Ovary (tissue), 9 donors: ENCODE results near the gene CHPF. TPM values are rescaled to one million over a fixed set of nuclear protein-coding genes. Genes with fewer than 3 reads are reported as not detected.

Experiments used
- DNase-seq, 5 donors: peaks; one replicate each; pipeline ENCODE4 v3.0.0-alpha.2; 2019 to 2020
- H3K27ac ChIP-seq, 2 donors: fragments of 200-600 bp; one replicate each; pipeline versions ENCODE4 v1.5.1 to v1.8.0; 2019 to 2022
- H3K27me3 ChIP-seq: fragments of 200-600 bp; one replicate; pipeline ENCODE4 v1.8.0; 2022
- H3K36me3 ChIP-seq: fragments of 200-600 bp; sonication (generic); one replicate; pipeline ENCODE4 v1.5.1; 2019
- H3K4me1 ChIP-seq: one replicate; pipeline ENCODE4 v1.8.1; 2013; ENCODE audit warnings: mild to moderate bottlenecking, moderate library complexity; ENCODE audit not compliant: insufficient read depth
- H3K4me3 ChIP-seq: fragments of 200-600 bp; sonication (generic); one replicate; pipeline ENCODE4 v1.5.1; 2017
- H3K9me3 ChIP-seq, 2 donors: fragments of 200-600 bp in 1 of 2; sonication (generic) in 1 of 2; one replicate each; pipeline versions ENCODE4 v1.5.1 to v1.8.1; 2013 to 2019; ENCODE audit warnings: mild to moderate bottlenecking in 1 of 2, moderate library complexity in 1 of 2
- CTCF ChIP-seq, 3 donors: fragments of 450-650 bp in 2 of 3; fragments of 200-600 bp in 1 of 3; IDR thresholded peaks; one replicate each; pipeline versions ENCODE4 v1.5.1 to v1.8.0; 2016 to 2022; ENCODE audit warnings: antibody characterized with exemption in 3 of 3, mild to moderate bottlenecking in 1 of 3
- EP300 ChIP-seq: sonication (generic); formaldehyde crosslinking; IDR thresholded peaks from one replicate; pipeline ENCODE4 v1.6.1; 2017; ENCODE audit warnings: antibody characterized with exemption
- POLR2A ChIP-seq: fragments of 450-650 bp; IDR thresholded peaks from one replicate; pipeline ENCODE4 v1.6.1; 2017; ENCODE audit warnings: antibody characterized with exemption, mild to moderate bottlenecking, moderate library complexity
- WGBS, 3 donors: extraction: QIAGEN DNeasy Blood & Tissue Kit in 1 of 3; methylation state at CpG; one replicate each; pipeline versions ENCODE4 v1.1.5 to v1.1.7; 2013 to 2017; 5-methylcytosine and 5-hydroxymethylcytosine counted together
- intact Hi-C, 4 donors: fragments of 100-400 bp; cut with DNase I; formaldehyde crosslinking; loops; one replicate each; pipeline versions ENCODE4 v1.11.0 to v1.15.1; 2022 to 2023
- polyA plus RNA-seq, 2 donors: library from polyadenylated mRNA; stranded (reverse); fragments of 200-250 nt in 1 of 2; fragments of 350-450 nt in 1 of 2; fragmentation: Illumina TruSeq in 1 of 2; extraction: RNeasy Lipid Tissue Mini Kit (QIAGEN cat#74804) in 1 of 2; gene quantifications; one replicate each; pipeline ENCODE4 v1.2.3, GENCODE V29; 2013 to 2014
- total RNA-seq, 7 donors: library from RNA; depleted of rRNA in 2 of 7; stranded (reverse); fragments of >200 nt in 2 of 7; fragmentation: NEBNext Ultra II Directional in 3 of 7; extraction: Animal tissue kit (Norgen Biotek cat#: 25700) in 3 of 7; gene quantifications; one replicate each; pipeline versions ENCODE4 v1.1.0 to v1.2.4, GENCODE V29; 2016 to 2023
- donor health status: DM: no; HTN: no; CAD: no; lungs with moderate emphysema.
- donor health status: DM: no; HTN: no; CAD: no.
- donor health status: Bipolar disorder and iron deficiency.
- donor health status: DM: yes; HTN: yes; CAD: no.
- donor health status: DM: no; HTN: no; CAD: no.
- donor health status: DM: yes; HTN: yes; CAD: no.

The CHPF gene
- total and polyA plus RNA-seq, 9 donors, result 4.0 to 181 (median 120) TPM

DNA sequence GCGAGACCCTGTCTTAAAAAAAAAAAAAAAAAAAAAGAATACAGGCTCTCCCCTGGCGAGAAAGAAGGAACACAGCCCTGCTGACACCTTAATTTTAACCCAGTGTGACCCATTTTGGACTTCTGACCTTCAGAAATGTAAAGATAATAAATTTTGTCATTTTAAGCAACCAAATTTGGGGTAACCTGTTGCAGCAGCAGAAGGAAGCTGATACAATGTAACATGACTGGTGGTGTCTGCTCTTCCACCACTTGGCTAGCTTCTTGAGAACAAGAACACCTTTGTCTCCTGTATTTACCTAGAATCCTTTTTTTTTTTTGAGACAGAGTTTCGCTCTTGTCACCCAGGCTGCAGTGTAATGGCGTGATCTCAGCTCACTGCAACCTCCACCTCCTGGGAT lies 47.5 kb upstream of the CHPF start:
- intact Hi-C loops, result no loop called here
- H3K27me3 ChIP-seq, result no peaks in the 10 kb centered on the region
- H3K27ac ChIP-seq, result no peak overlapping the region
- no peak for DNase-seq
- peaks cover 3% of the 10 kb centered on the region for H3K4me1 ChIP-seq
- no peak overlapping the region for H3K4me3 ChIP-seq
- TF ChIP-seq CTCF (IDR thresholded peaks at IDR 0.05) (no peak), POLR2A (no peak), EP300 (no peak)
- no peaks in the 10 kb centered on the region for H3K36me3 ChIP-seq
- no peaks in the 10 kb centered on the region for H3K9me3 ChIP-seq
- WGBS, 3 donors, result 70 to 74% (median 73%) methylated on average over 4 of the region's 4 CpGs

- no peak overlapping the region for H3K27ac ChIP-seq
- H3K36me3 ChIP-seq, result no peaks in the 10 kb centered on the region
- DNase-seq, result no peak
- intact Hi-C loops, result no loop called here
- no peaks in the 10 kb centered on the region for H3K27me3 ChIP-seq
- H3K4me1 ChIP-seq, result no peaks in the 10 kb centered on the region
- no peak overlapping the region for H3K4me3 ChIP-seq
- no peaks in the 10 kb centered on the region for H3K9me3 ChIP-seq
- TF ChIP-seq POLR2A, result no peak
- no peak for TF ChIP-seq CTCF (IDR thresholded peaks at IDR 0.05)
- TF ChIP-seq EP300, result no peak
- WGBS, 3 donors, result 65 to 80% (median 70%) methylated on average over 2 of the region's 2 CpGs
Measured at GRCh38 chr2:219581346-219581745, 37.7 kb upstream of the CHPF start.

- H3K4me1 ChIP-seq, result peaks cover 6% of the 10 kb centered on the region
- H3K36me3 ChIP-seq, result no peaks in the 10 kb centered on the region
- no peak for DNase-seq
- intact Hi-C loops, result no loop called here
- no peak overlapping the region for H3K4me3 ChIP-seq
- no peak for TF ChIP-seq POLR2A
- no peak for TF ChIP-seq CTCF (IDR thresholded peaks at IDR 0.05)
- TF ChIP-seq EP300, result no peak
- no peak overlapping the region for H3K27ac ChIP-seq
- no peaks in the 10 kb centered on the region for H3K9me3 ChIP-seq
- WGBS, 3 donors, result 84 to 88% (median 87%) methylated on average over 8 of the region's 8 CpGs
- no peaks in the 10 kb centered on the region for H3K27me3 ChIP-seq
Measured at GRCh38 chr2:219578811-219579613, 35.4 kb upstream of the CHPF start.

DNA sequence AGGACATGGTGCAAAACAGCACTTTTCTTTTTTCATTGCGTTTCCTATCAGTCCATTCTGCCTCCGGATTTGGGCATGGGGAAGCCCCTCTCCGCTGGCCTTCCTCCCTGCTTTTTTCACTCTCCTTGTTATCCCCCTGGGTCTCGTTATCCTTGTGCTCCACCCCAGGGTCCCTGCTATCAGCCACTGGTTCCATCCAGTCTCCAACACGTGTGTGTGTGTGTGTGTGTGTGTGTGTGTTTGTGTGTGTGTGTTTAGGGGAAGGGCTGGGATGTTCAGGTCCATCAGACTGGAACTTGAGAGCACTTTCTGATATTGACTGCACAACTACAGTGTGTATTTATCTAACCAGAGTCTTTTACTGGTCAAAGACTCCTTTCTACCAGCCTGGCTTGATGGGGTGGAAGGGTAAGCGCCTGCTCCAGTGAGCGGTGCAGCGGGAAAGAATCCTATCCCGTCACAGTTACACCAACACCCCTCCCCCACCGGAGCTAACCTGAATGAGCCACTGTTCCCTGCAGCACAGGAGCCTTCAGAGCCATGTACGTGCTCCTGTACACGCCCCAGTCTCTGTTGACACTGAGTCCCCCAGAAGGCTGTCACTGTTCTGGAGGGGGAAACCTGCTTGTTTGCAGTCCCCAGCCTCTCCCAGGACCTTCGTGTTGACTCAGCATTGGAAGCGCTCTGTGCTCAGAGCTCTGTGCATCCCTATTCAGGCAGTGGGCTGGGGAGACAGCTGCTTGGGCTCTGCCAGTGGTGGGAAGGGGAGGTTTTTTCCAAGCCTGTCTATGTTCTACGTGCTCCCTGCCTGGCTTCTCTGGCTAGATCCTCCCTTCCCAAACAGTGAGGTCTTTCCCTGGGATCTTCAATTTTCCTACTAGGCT lies 33.1 kb upstream of the CHPF start:
- Histone ChIP-seq H3K9me3 (no peaks in the 10 kb centered on the region), H3K27me3 (no peaks in the 10 kb centered on the region), H3K27ac (peak overlapping the region; percentile 31 to 54), H3K36me3 (no peaks in the 10 kb centered on the region), H3K4me3 (no peak overlapping the region), H3K4me1 (peaks cover 9% of the 10 kb centered on the region)
- intact Hi-C loops, result no loop called here
- WGBS, 3 donors, result 13 to 28% (median 13%) methylated on average over 15 of the region's 15 CpGs
- TF ChIP-seq CTCF (IDR thresholded peaks at IDR 0.05), result no peak
- TF ChIP-seq POLR2A, result no peak
- peak; percentile 70 to 75 (median 71) for DNase-seq
